ENCODE results near the gene GIMD1.

The GIMD1 gene

GRCh38 chr4:106312997-106313522, 55.5 kb downstream of the GIMD1 start:
- TF ChIP-seq CTCF (IDR thresholded peaks at IDR 0.05; ENCODE audit: low read depth, low read length) = no peak
- no peak for DNase-seq (ENCODE audit: extremely low read depth, low read depth)

GRCh38 chr4:106312377-106312776, 56.2 kb downstream of the GIMD1 start:
- no peak for DNase-seq (ENCODE audit: extremely low read depth, low read depth)
- TF ChIP-seq CTCF (IDR thresholded peaks at IDR 0.05; ENCODE audit: low read depth, low read length) = no peak
